ENCODE measurements around the gene MYL11. TPM values are rescaled to one million over a fixed set of nuclear protein-coding genes. Genes with fewer than 3 reads are reported as not detected.

MYL11 gene
- total RNA-seq, 4 donors from 2014 or later: 0.79 to 2.1 TPM; not detected in 2

DNA sequence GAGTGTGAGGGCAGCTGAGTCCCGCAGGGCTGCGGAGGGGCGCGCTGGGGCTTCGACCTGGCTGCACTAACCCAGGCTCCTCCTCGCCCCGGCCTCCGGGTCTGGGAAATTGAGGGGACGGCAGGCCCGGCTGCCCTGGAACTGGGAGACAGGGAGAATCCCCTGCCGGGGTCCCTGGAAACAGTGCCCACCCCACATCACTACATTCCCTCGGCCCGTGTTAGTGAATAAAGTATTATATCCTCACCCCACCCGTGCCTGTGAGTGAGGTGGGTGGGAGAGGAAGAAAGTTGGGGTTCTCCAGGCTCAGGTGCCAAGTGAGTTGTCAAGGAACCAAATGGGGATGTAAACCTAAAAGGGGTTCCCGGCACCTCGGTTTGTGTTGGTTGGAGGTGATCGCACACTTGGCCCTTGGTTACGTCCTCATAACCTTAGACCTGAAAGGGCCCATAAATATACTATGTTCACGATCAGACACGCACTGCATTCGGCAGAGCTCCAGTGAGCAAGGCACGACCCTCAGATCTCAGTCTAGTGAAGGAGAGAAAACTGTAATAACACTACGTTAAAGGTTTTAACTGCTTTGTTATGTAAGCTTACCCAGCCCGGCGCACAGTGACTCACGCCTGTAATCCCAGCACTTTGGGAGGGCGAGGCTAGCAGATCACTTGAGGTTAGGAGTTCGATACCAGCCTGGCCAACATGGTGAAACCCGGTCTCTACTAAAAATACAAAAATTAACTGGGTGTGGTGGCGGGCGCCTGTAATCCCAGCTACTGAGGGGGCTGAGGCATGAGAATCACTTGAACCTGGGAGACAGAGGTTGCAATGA is 44.0 kb downstream of the MYL11 start:
- DNase-seq (ENCODE audit: low spot score in 2 of 2): peak in 1 of 2 donors; percentile 89
- intact Hi-C loops (cut with DNase I; ENCODE audit: low total_unique reads): no loop called here
- WGBS, 2 donors: 49 to 68% methylated on average over 26 to 31 of the region's 31 CpGs
- no peak overlapping the region for H3K4me3 ChIP-seq (ENCODE audit: low read depth, poor library complexity, severe bottlenecking)
- TF ChIP-seq, protein P1, sequence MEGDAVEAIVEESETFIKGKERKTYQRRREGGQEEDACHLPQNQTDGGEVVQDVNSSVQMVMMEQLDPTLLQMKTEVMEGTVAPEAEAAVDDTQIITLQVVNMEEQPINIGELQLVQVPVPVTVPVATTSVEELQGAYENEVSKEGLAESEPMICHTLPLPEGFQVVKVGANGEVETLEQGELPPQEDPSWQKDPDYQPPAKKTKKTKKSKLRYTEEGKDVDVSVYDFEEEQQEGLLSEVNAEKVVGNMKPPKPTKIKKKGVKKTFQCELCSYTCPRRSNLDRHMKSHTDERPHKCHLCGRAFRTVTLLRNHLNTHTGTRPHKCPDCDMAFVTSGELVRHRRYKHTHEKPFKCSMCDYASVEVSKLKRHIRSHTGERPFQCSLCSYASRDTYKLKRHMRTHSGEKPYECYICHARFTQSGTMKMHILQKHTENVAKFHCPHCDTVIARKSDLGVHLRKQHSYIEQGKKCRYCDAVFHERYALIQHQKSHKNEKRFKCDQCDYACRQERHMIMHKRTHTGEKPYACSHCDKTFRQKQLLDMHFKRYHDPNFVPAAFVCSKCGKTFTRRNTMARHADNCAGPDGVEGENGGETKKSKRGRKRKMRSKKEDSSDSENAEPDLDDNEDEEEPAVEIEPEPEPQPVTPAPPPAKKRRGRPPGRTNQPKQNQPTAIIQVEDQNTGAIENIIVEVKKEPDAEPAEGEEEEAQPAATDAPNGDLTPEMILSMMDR (IDR thresholded peaks at IDR 0.05): no peak
- TF ChIP-seq POLR2A (IDR thresholded peaks at IDR 0.05): no peak

DNA sequence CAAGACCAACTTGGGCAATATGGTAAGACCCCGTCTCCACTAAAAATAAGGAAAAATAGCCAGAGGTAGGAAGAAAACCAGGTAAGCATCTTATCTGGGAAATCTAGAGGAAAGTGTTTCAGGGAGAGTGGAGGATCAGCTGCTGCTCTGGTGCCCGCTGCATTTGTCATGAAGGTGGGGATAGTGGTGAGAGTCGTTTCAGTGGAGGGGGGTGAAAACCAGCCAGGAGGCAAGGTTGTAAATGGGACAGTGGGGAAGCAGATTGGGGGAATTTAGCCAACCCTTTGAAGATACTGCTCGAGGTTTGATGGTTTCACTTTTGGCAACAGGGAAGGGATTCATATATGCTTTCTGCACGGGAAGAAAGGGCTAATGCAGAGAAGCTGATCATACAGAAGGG is 46.4 kb downstream of the MYL11 start:
- DNase-seq (ENCODE audit: low spot score in 2 of 2): no peak
- 72 to 74% methylated on average over 5 of the region's 5 CpGs for WGBS, 2 donors
- intact Hi-C loops (cut with DNase I; ENCODE audit: low total_unique reads): no loop called here
- no peak overlapping the region for H3K4me3 ChIP-seq (ENCODE audit: low read depth, poor library complexity, severe bottlenecking)
- TF ChIP-seq POLR2A (IDR thresholded peaks at IDR 0.05): no peak
- TF ChIP-seq, protein P1 (IDR thresholded peaks at IDR 0.05): no peak

Other genes starting within 250 kb of the MYL11 start
- 10 to 100 TPM; 16.7 to 44.4 (median 27.0) TPM for gene CORO1A, start 191.2 kb upstream of the MYL11 start, total RNA-seq
- 100 to 1,000 TPM in 3 of 4 donors, 10 to 100 TPM in 1; 87.6 to 199 (median 147) TPM for gene BOLA2B, start 181.1 kb upstream of the MYL11 start, total RNA-seq
- gene SLX1A, start 180.9 kb upstream of the MYL11 start, total RNA-seq: 10 to 100 TPM; 22.1 to 68.1 (median 45.3) TPM
- 10 to 100 TPM in 2 of 4 donors, 1 to 10 TPM in 2; 2.0 to 19.3 (median 11.3) TPM for gene SULT1A3, start 175.5 kb upstream of the MYL11 start, total RNA-seq
- gene NPIPB13, start 126.3 kb upstream of the MYL11 start, total RNA-seq: 1 to 10 TPM; 1.4 to 2.4 (median 1.7) TPM
- 10 to 100 TPM; 33.6 to 43.2 (median 38.5) TPM for gene CD2BP2, start 19.5 kb upstream of the MYL11 start, total RNA-seq
- gene TBC1D10B, start 4.3 kb upstream of the MYL11 start, total RNA-seq: 10 to 100 TPM; 33.2 to 51.8 (median 41.9) TPM
- gene SEPTIN1, start 7.8 kb downstream of the MYL11 start, total RNA-seq: 1 to 10 TPM in 1 of 4 donors, under 1 TPM in 2, not detected in 1; 0.39 to 1.2 (median 0.91) TPM
- 10 to 100 TPM in 3 of 4 donors, 1 to 10 TPM in 1; 8.3 to 15.6 (median 10.5) TPM for gene ZNF48, start 20.6 kb downstream of the MYL11 start, total RNA-seq
- gene ZNF771, start 32.8 kb downstream of the MYL11 start, total RNA-seq: 10 to 100 TPM in 3 of 4 donors, 1 to 10 TPM in 1; 5.9 to 12.8 (median 11.0) TPM
- 10 to 100 TPM; 14.7 to 18.8 (median 17.9) TPM for gene DCTPP1, start 55.2 kb downstream of the MYL11 start, total RNA-seq
- 10 to 100 TPM; 17.7 to 25.3 (median 23.6) TPM for gene SEPHS2, start 71.1 kb downstream of the MYL11 start, total RNA-seq
- gene ITGAL, start 97.9 kb downstream of the MYL11 start, total RNA-seq: 1 to 10 TPM; 1.6 to 2.3 (median 1.8) TPM
- gene ZNF768, start 151.8 kb downstream of the MYL11 start, total RNA-seq: 10 to 100 TPM; 31.1 to 43.5 (median 41.0) TPM
- gene ZNF747, start 160.1 kb downstream of the MYL11 start, total RNA-seq: 10 to 100 TPM in 3 of 4 donors, 1 to 10 TPM in 1; 9.9 to 23.7 (median 19.6) TPM
- gene ZNF764, start 183.6 kb downstream of the MYL11 start, total RNA-seq: 10 to 100 TPM in 3 of 4 donors, 1 to 10 TPM in 1; 8.3 to 12.0 (median 10.3) TPM
- gene ZNF688, start 196.9 kb downstream of the MYL11 start, total RNA-seq: 10 to 100 TPM; 11.9 to 22.5 (median 16.0) TPM
- 10 to 100 TPM in 2 of 4 donors, 1 to 10 TPM in 2; 9.5 to 19.2 (median 10.4) TPM for gene ZNF785, start 210.9 kb downstream of the MYL11 start, total RNA-seq
- gene ZNF689, start 235.6 kb downstream of the MYL11 start, total RNA-seq: 1 to 10 TPM; 3.2 to 9.1 (median 6.7) TPM

Measured in lower leg skin (tissue), 4 donors.